GM19035 (cell line): ENCODE data around the gene SLFNL1.

Source experiments
- ATAC-seq: cut with Tn5 transposase; IDR thresholded peaks from one replicate; pipeline ENCODE4 v1.9.1; 2021; ENCODE audit not compliant: unreplicated experiment

Gene SLFNL1

DNA sequence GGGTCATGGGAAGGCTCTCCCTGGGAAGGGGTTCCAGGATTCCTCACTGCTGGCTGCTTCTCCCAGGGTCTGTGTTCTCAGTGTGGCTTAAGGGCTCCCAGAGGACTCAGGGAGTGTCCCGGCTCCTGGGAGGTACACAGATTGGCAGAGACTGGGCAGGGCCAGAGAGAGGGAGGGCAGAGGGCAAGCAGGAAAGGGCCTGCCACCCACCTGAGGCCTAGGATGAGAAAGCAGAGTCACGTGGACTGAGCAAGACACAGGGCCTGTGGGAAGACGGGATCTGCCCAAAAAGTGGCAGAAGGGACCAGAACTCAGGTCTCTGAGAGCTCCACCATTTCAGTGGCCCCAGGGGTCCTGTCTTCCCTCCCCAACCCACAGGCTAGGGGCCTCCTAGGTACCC lies 871 bp downstream of the SLFNL1 start:
- no peak for ATAC-seq

DNA sequence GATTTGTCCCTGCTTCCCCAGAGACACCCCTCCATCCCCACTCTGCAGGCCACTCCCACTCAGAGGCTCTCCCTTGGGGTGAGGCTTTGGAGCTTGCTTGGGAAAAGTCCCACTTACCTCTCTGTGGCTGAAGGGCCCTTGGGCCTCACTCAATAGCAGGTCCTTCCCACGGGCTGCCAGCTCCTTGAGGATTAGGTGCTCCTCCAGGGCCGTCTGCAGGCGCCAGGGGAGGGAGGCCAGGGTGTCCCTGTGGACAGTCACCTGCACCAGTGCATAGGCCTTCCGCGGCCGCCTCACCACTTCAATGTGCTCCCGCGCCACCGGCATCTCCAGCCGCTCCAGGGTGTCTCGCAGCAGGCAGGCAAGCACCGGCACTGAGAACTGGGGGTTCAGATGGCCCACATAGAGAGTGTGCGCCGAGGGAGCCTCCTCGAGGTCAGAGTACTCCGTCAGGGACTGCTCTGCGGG lies 1.4 kb downstream of the SLFNL1 start:
- no peak for ATAC-seq

DNA sequence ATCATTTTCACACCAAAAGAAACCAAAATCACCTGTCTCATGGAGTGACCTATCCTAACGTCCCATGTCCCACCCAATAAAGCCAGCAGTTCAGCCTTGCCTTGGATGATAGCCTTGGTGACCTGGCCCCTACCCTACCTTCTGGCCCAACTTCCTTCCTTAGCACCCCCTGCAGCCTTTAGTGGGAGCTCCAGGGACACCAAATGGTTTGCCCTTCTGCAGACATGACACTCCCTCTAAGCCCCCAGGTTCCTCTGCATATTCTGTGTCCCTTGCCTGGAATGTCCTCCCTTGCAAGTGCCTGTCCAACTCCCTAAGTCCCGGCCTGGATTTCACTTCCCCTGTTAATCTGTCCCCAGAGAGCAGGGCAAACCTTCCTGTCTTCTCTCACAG lies 2.2 kb downstream of the SLFNL1 start:
- ATAC-seq, result no peak

DNA sequence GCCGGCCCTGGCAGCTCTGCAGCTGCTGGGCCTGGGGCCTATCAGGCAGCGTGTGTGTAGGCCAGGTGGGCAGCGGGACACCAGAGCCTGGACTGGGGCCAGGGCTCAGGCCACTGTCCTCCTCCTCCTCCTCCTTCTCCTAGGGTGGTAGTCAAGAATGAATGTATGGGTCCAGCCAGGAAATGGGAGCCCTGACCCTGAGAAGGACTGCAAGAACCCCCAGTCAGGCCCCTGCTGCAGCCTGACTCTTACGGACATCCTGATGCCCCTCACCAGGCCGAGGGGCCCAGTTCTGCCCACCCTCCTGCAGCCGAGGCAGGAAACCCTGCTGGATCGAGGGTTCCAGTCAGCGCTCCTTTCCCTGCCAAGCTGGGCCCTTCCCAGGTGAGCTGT lies 3.5 kb downstream of the SLFNL1 start:
- ATAC-seq, result no peak

DNA sequence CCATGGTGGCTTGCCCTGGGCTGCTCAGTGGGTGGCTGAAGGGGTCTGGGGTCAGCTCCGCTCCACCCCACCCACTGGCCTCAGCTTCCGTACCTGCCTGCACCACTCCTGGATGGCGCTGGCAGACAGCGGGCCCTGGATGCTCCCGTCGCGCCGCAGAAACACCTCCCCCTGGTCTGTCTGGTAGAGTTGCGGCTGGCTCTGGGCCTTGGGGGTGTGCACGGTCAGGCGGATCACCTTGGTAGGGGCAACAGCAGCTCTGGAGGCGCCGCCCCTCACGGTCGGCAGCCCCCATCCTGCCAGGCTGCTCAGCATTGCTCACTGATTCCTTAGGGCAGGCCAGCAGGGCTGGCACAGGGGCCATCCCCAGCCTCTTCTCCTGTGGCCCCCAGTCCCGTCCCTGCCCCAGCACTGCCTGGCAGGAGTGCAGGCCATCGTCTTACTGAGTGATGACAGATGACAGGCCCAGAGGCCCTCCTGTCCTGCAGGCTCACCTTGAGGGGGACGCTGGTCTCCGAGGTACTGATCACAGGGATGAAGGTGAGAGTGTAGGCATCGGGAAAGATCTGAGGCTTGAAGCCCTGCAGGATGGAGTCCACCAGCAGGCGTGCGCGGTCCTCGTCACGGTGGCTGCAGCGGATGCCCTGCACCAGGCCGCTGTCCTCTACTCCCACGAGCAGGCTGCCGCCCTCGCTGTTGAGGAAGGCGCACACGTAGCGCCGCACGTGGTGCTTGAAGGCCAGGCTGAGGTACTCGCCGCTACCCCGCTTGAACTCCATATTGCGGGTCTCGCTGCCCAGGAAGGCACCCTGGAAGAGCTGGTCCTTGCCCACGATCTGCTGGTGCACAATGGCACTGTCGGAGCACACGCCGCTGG lies 4.1 kb downstream of the SLFNL1 start:
- no peak for ATAC-seq

DNA sequence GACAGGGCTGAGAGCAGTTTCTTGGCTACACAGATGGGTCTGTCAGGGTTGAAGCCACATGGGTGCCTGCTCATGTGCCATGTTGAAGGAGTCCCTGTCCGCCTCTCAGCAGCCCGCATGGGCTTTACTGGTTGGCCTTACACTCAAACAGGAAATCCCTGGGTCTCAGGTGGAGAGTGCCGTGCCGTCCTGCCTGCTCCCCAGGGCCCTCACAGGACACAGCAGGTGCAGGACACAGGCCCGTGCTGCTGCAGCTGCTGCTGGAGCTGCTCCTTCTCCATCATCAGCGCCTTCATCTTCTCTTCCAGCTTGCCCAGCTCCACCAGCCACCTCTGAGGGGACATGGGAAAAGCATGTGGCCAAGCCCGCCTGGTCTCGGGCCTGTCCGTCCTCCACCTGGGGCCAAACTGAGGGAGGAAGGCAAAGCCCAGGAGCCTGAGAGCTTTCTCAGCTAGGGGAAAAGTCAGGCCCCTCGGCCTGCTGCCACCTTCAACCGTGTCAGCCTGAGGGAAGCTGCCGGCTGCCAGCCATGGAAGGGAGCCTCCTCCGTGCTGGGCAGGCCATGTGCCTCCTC lies 5.5 kb downstream of the SLFNL1 start:
- ATAC-seq, result no peak

DNA sequence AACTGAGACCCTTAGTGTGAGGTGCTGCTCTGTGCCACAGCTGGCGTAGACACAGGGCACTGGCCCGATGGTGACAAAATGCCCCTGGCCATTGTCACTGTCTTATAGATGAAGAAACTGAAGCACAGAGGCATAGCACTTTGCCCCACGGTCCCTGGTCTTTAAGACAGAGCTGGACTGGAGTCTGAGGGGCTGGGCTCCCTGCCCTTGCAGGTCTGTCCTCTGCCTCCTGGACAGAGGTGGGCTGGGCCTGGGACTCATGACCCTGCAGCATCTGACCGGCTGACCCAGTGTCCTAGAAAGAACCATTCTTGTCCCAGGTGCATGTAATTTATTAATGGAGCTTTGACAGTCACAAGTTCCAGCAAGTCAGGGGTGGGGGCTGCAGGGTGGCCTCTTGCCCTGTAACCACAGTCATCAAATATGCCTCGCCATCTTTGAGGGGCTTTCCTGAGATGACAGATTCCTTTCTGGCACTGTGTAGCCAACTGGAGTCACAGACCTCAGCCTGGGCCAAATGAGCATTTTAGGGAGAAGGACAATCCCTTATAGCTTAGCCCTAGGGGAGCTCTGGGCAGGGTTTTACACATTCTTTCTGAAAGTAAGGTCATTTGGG lies 6.1 kb downstream of the SLFNL1 start:
- ATAC-seq, result no peak

DNA sequence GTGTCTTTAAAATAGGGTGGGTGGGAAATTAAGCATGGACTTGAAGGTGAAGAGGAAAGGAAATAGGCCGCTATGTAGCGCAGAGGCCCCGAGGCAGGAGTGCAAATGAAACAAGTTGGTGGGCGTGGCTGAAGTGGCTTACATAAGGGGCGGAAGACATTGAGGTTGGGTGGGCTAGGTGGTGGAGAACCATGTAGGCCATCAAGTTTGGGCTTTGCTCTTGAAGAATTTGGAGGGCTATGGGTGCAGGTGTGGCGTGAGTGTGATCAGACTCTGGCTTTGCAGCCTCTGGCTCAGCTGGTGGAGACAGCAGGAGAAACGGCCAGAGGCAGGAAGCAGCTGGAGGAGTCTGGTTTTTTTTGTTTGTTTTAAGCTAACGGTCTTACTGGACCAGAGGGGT lies 6.7 kb downstream of the SLFNL1 start:
- no peak for ATAC-seq

DNA sequence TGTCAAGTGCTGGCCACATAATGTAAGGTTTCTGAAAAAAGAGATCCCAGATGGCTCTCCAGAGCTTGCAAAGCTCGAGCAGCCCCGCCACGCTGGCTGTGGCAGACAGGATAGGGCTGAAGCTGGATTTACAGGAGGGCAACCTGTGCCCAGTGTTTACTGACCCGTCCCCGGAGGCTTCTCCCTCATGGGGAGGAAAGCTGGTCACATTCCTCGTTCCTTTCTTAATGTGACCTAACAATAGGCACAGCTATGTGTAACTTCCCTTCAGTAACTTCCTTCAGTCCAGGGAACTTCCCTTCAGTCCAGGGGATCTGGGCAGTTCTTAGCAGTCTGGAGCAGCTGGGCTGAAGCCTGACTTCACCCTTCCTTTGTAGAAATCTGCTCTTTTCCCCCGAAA lies 7.7 kb downstream of the SLFNL1 start:
- ATAC-seq, result no peak

DNA sequence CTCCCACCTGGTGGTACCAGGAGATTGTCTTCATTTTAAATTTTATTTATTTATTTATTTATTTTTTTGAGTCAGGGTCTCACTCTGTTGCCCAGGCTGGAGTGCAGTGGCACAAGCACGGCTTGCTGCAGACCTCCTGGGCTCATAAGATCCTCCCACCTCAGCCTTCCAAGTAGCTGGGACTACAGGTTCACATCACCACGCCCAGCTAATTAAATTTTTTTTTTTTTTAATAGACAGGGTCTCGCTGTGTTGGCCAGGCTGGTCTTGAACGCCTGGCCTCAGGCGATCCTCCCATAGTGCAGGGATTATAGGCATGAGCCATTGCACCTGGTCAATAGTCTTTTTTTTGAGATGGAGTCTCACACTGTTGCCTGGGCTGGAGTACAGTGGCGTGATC lies 8.5 kb downstream of the SLFNL1 start:
- ATAC-seq, result no peak

DNA sequence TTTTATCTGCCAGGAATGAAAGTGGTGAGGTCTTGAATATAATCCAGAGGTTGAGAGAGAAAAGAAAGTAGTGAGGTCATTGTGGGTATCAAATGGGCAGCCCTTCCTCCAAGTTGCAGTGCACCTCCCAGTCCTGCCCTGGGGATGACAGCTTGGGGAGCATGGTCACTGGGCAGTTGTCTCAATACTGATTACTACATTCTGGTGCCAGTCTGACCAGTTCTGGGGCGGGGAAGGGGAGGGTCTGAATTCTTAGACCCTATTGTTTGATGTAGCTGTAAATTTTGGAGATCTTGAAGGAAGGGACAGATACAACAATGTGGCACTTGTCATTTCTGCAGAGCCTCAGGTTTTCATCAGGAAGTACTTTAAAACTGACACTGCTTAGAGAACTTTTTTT lies 11.2 kb downstream of the SLFNL1 start:
- no peak for ATAC-seq

DNA sequence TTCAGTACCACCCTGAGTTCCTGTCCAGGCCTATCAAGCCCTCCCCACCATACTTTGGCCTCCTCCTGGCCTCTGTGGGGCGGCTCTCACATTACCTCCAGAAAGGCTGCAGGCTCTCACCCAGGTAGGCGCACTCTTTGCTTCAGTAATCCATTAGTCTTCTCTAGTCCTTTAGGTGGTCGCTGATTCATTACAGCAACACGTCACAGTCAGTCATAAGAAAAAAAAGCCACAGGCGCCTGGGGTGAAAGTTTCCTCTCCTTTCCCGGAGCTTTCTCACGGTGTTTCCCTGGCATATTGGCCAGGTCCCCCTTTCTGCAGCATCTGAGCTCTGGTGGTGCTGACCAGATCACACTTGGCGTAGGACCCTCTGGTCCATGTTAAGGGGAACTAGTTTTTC lies 12.1 kb downstream of the SLFNL1 start:
- no peak for ATAC-seq

DNA sequence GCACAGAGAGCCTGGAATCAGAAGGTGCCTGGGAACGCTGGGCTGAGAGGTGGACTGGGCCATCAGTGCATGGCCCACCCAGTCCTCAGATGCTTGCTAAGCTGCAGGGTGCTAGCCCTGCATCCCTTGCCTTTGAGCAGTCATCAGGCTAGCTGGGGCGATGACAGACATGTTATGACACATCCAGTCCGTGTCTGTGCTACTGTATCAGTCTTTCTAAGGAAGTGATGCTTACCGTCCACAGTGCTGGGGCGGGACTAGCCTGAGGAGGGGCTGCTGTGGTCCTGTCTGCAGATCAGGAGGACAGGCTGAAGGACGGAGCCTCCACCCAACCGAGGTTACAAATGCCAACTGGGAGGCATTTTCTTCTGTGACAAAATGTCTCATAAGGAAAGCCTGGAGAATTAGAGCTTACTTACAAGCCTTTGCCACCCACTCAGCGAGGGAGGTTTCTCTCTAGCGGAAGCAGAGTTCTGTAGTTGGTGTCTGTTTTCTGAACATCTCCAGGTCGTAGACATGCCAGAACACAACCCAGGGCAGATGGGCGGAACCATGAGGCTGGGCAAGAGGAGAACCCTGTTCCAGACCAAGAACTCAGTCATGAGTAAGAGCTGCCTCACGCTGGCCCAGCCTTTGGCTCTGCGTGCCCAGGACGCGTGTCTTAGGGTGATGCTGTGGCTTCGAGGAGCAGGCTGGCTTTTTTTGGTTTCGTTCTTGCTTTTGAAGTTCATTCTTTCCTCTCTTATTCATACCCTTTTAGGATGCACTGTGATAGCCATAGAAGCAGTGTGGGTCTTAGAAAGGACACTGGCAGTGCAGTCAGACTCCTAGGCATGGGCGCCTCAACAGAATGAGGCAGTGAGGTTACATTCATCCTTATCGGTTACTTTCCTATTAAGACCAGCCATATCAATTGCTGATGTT lies 14.3 kb downstream of the SLFNL1 start:
- no peak for ATAC-seq

DNA sequence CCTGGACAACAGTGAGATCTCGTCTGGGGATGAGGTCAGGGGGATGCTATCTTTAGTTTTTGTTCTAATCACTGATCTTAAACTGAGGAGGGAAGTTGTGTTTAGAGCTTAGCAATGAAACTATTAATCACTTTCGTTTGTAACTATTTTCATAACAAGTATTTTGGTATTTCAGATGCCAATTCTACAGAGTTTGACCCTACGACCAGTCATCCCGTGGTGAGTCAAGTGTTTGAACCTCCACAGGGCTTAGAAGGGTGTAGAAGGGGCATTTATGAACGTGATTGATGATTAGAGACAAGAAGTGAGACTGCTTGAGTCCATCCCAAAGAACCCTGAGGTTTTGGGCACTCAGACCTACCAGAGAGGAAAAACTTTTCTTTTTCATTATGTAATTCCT lies 15.6 kb downstream of the SLFNL1 start:
- no peak for ATAC-seq

DNA sequence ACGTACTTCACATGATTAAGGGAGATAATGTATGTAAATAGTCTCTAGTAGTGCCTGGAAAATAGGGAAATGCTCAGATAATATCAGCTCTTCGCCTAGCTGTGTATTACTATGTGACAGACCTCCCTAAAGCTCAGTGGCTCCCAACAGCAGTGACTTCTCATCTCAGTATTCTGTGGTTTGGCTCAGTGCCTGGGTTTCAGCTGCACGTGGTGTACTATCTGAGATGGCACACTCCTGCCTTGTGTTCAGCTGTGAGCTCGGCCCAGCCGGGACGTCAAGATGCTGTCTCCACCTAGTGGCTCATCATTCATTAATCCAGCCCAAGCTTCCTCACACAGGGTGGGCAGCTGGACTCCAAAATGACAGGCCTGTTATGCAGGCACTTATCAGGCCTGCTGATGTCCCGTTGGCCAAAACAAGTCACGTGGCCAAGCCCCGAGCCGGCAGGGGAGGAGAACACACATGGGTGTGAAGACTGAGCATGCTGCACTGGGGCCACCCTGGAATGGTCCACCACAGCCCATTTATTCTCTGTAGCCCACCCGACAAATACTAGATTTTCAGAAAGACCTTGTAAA lies 17.8 kb downstream of the SLFNL1 start:
- ATAC-seq, result peak; percentile 95

DNA sequence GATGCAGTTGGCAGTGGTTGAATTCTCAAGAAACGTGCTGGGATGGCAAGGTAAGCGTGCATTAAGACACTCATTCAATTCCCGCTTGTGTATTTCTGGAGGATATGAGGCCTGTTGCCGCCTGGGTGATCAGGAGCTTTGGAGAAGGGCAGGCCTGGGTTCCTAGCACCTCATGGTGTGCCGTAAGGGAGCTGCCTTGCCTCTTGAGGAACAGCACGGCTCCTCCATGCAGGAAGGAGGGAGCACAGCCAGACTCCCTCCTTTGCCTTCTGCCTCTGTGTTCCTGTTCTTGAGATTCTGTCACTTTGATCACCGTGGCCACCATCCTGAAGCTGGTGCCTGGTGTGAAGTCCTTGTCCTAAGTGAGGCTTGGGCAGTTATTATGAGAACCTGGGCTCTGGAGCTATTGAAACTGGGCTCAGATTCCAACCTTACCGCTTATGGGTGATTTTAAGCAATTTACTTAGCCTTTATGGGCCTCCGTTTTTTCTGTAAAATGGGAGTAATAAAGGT lies 18.3 kb downstream of the SLFNL1 start:
- no peak for ATAC-seq

DNA sequence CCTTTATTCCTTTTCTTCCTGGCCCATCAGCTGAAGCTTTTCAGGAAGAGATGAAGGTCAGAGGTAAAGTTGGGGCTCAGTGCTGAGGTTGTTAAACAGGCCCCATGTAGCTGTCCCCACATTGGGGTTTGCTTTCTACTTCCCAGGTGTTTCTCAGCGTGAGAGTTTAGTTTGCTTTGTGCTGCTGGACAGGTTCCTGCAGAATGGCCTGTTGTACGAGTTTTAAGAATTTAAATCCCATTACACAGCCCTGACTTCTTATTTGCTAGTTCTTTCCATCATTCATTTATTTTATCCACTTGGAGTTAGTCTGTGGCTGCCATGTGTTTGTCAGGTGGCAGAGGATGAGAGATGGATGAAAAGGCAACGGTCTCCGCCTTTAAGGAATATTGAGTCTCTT lies 22.9 kb downstream of the SLFNL1 start:
- no peak for ATAC-seq

DNA sequence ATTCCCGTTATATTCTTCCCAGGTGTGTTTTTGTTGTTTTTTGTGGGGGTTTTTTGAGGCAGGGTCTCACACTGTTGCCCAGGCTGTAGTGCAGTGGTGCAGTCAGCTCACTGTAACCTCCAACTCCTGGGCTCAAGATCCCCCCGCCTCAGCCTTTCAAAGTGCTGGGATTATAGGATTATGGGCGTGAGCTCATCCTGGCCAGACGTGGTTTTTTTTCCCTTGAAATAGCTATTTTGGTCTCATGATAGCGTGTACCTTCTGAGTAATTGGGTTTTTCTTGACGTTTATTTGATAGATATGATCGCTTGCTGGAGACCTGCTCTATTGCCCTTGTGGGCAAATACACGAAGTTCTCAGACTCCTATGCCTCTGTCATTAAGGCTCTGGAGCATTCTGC lies 24.4 kb downstream of the SLFNL1 start:
- ATAC-seq, result no peak

DNA sequence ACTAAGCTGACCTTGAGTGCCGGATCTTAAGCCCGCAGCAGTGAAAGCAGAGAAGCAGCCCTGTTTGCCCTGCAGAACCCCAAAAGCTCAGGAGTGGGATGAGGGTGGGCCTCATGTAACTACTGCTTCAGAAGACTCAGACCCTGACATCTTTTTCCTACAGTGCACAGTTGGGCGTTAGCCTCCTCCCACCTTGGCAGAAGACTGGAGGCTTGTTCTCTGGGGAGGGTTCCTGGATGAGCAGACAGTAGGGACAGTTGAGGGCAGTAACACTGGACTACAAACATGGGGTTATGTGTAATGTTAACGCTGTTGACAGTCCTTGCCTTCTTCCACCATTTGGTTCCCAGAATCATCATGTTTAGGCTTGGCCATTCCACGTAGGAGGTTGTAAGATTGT lies 32.5 kb downstream of the SLFNL1 start:
- no peak for ATAC-seq

DNA sequence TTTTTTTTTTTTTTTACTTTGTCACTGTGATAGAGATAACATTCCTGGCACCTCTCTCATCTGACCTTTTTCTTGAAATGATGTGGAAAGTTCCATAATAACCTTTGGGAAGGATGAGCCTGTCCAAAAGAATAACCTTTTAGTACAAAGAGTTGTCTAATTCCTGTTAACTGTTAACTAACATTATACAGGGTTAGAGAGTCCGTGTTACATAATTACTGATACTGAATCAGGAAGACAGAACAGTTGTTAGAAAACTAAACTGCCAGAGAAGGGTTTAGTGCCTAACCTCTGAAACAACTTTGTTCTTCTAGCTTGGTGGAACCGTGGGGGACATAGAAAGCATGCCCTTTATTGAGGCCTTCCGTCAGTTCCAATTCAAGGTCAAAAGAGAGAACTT lies 33.2 kb downstream of the SLFNL1 start:
- ATAC-seq, result no peak
